Endodermal cell (in vitro differentiated cells): ENCODE measurements around the gene SLC6A11. TPM values are rescaled to one million over a fixed set of nuclear protein-coding genes. Genes with fewer than 3 reads are reported as not detected.

Experiments
- DNase-seq: peaks from one replicate; pipeline ENCODE4 v3.0.0-alpha.2; 2017
- H3K27ac ChIP-seq: 2 replicates; pipeline ENCODE4 v1.5.1; 2013; ENCODE audit warnings: mild to moderate bottlenecking, low read depth, low read length, moderate library complexity
- H3K27me3 ChIP-seq: 2 replicates; pipeline ENCODE4 v1.6.1; 2013; ENCODE audit warnings: mild to moderate bottlenecking, low read length, moderate library complexity; ENCODE audit not compliant: insufficient read depth, control insufficient read depth, poor library complexity, severe bottlenecking
- H3K36me3 ChIP-seq: 2 replicates; pipeline ENCODE4 v1.7.0; 2013; ENCODE audit warnings: mild to moderate bottlenecking, low read length, moderate library complexity; ENCODE audit not compliant: control insufficient read depth, insufficient read depth
- H3K4me1 ChIP-seq: one replicate; pipeline ENCODE4 v1.7.0; 2013; ENCODE audit warnings: low read length; ENCODE audit not compliant: control insufficient read depth, insufficient read depth
- H3K4me3 ChIP-seq: 2 replicates; pipeline ENCODE4 v1.5.1; 2013; ENCODE audit warnings: mild to moderate bottlenecking, low read length, moderate library complexity
- H3K9ac ChIP-seq: 2 replicates; pipeline ENCODE4 v1.6.1; 2013; ENCODE audit warnings: mild to moderate bottlenecking, low read length, moderate library complexity; ENCODE audit not compliant: poor library complexity, severe bottlenecking; ENCODE audit errors: extremely low read depth
- H3K9me3 ChIP-seq: 2 replicates; pipeline ENCODE4 v1.6.1; 2013; ENCODE audit warnings: mild to moderate bottlenecking, low read length, moderate library complexity; ENCODE audit not compliant: control insufficient read depth
- H3K27ac Mint-ChIP-seq: 2 replicates; pipeline ENCODE4 v1.8.0; 2020; ENCODE audit warnings: mixed read lengths
- H3K27me3 Mint-ChIP-seq: 2 replicates; pipeline ENCODE4 v1.8.0; 2021; ENCODE audit warnings: mild to moderate bottlenecking, mixed read lengths; ENCODE audit not compliant: insufficient read depth
- H3K36me3 Mint-ChIP-seq: 2 replicates; pipeline ENCODE4 v1.8.0; 2020; ENCODE audit warnings: low read depth, mixed read lengths
- H3K4me1 Mint-ChIP-seq: 2 replicates; pipeline ENCODE4 v1.8.0; 2020; ENCODE audit warnings: mixed read lengths
- H3K4me3 Mint-ChIP-seq: 2 replicates; pipeline ENCODE4 v1.8.0; 2020; ENCODE audit warnings: mild to moderate bottlenecking, moderate library complexity, mixed read lengths
- H3K9me3 Mint-ChIP-seq: 2 replicates; pipeline ENCODE4 v1.8.0; 2020; ENCODE audit warnings: mild to moderate bottlenecking, mixed read lengths
- WGBS, 2 experiments: methylation state at CpG; one replicate each; pipeline versions ENCODE4 v1.1.5 to v1.1.7; 2013; ENCODE audit warnings: missing lambda C conversion rate in 2 of 2, mixed read lengths in 1 of 2; ENCODE audit not compliant: insufficient coverage in 1 of 2, insufficient read length in 1 of 2; 5-methylcytosine and 5-hydroxymethylcytosine counted together
- total RNA-seq, 2 donors: library from RNA; stranded (reverse); fragmentation: NEBNext Ultra II Directional in 1 of 2; extraction: Animal tissue kit (Norgen Biotek cat#: 25700) in 1 of 2; gene quantifications; 2 replicates in 1 of 2; 3 replicates in 1 of 2; pipeline ENCODE4 v1.2.1, GENCODE V29; 2021
- TF ChIP-seq, protein P1 (sequence below): fragments of 200-600 bp; sonication (generic); conservative IDR thresholded peaks from 2 replicates; pipeline ENCODE4 v1.5.0; 2021; ENCODE audit warnings: antibody characterized with exemption, mild to moderate bottlenecking

The SLC6A11 gene
- total RNA-seq, 2 donors from 2014 or later, result 0.27 to 0.73 TPM

DNA sequence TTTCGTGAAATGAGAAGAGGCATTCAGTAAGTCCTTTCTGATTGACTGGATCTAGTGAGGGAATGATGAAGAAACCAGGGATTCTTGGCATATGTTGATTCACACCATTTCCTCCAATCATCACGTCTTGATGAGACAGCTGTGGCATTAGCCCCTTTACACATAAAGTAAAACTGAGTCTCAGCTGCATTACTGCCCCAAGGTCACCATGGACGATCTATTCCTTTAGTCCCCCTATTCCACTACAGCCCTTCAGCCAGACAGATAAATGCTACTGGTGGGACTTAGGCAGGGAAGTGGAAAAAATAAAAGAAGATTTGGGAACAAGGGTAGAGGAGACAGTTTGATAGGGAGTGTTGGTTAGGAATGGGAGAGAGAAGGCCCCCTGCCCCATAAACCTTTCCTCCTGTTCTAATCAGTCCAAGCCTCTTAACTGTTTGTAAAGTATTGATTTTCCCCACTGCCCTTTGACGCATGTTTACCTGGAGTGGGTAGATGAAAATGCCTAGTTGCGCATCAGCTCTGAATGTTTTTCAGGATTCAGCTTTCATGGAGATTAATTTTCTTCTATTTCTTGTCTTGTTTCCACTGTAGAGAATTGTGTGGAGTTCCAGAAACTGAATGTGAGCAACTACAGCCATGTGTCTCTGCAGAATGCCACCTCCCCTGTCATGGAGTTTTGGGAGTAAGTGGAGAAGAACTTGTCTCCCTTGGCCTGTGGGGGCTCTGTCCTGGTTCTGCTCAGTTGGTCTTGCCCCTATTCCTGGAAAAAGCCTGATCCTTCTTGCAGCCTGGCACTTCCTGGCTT lies 6.9 kb downstream of the SLC6A11 start:
- TF ChIP-seq, protein P1, sequence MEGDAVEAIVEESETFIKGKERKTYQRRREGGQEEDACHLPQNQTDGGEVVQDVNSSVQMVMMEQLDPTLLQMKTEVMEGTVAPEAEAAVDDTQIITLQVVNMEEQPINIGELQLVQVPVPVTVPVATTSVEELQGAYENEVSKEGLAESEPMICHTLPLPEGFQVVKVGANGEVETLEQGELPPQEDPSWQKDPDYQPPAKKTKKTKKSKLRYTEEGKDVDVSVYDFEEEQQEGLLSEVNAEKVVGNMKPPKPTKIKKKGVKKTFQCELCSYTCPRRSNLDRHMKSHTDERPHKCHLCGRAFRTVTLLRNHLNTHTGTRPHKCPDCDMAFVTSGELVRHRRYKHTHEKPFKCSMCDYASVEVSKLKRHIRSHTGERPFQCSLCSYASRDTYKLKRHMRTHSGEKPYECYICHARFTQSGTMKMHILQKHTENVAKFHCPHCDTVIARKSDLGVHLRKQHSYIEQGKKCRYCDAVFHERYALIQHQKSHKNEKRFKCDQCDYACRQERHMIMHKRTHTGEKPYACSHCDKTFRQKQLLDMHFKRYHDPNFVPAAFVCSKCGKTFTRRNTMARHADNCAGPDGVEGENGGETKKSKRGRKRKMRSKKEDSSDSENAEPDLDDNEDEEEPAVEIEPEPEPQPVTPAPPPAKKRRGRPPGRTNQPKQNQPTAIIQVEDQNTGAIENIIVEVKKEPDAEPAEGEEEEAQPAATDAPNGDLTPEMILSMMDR, result no peak
- no peak overlapping the region for H3K27ac Mint-ChIP-seq
- H3K9me3 ChIP-seq, result no peaks in the 10 kb centered on the region
- H3K4me3 Mint-ChIP-seq, result no peak overlapping the region
- H3K9me3 Mint-ChIP-seq, result no peaks in the 10 kb centered on the region
- H3K9ac ChIP-seq, result no peak overlapping the region
- no peak overlapping the region for H3K4me3 ChIP-seq
- no peak for DNase-seq
- no peaks in the 10 kb centered on the region for H3K4me1 Mint-ChIP-seq
- no peaks in the 10 kb centered on the region for H3K36me3 ChIP-seq
- no peaks in the 10 kb centered on the region for H3K4me1 ChIP-seq
- WGBS, 2 experiments, result 79 to 84% methylated on average over 5 of the region's 5 CpGs
- H3K27me3 Mint-ChIP-seq, result peaks cover 25% of the 10 kb centered on the region
- no peak overlapping the region for H3K27ac ChIP-seq
- H3K36me3 Mint-ChIP-seq, result no peaks in the 10 kb centered on the region
- peaks cover 8% of the 10 kb centered on the region for H3K27me3 ChIP-seq

DNA sequence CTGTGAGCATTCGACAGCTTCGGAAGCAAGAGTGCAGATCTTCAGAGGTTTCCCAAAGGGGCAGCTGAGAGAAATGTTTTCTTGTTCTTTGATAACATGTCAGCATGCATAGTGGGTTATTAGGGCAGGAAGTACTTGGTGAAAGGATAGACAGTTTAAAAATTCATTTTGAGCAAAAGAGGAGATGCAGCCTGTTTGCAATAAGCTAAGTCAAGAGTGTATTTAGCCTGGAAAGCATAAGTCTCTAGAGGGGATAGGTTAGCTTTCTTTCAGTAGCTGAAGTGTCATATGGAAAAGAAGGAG lies 7.4 kb downstream of the SLC6A11 start:
- peaks cover 8% of the 10 kb centered on the region for H3K27me3 ChIP-seq
- DNase-seq, result no peak
- no peaks in the 10 kb centered on the region for H3K36me3 Mint-ChIP-seq
- no peak overlapping the region for H3K27ac ChIP-seq
- H3K4me3 ChIP-seq, result no peak overlapping the region
- H3K4me1 ChIP-seq, result no peaks in the 10 kb centered on the region
- H3K9ac ChIP-seq, result no peak overlapping the region
- 97 to 100% methylated on average over 2 of the region's 2 CpGs for WGBS, 2 experiments
- no peak overlapping the region for H3K4me3 Mint-ChIP-seq
- H3K9me3 ChIP-seq, result no peaks in the 10 kb centered on the region
- no peaks in the 10 kb centered on the region for H3K4me1 Mint-ChIP-seq
- no peaks in the 10 kb centered on the region for H3K36me3 ChIP-seq
- H3K27ac Mint-ChIP-seq, result no peak overlapping the region
- TF ChIP-seq, protein P1, result no peak
- H3K27me3 Mint-ChIP-seq, result peaks cover 20% of the 10 kb centered on the region
- H3K9me3 Mint-ChIP-seq, result no peaks in the 10 kb centered on the region

DNA sequence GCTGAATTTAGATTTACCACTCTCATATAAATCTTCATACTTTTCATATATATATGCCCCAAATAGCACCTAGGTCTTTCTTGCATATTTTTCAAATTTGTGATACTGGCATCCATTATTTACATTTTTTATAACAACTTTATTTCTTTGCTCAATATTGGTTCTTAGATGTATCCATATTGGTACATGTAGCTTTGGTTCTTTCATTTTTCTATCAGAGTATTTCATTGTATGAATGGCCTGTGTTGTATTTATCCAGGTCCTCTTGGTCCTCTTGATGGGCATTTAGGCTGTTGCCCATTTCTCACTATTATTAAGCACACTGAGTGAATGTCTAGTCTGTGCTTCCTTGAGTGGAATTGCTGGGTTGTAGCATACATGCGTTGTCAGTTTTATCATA lies 8.4 kb downstream of the SLC6A11 start:
- Mint-ChIP-seq H3K9me3 (no peaks in the 10 kb centered on the region), H3K36me3 (no peaks in the 10 kb centered on the region), H3K4me1 (no peaks in the 10 kb centered on the region), H3K4me3 (no peak overlapping the region), H3K27me3 (peaks cover 12% of the 10 kb centered on the region), H3K27ac (no peak overlapping the region)
- TF ChIP-seq, protein P1, result no peak
- H3K27me3 ChIP-seq, result peaks cover 5% of the 10 kb centered on the region
- H3K9me3 ChIP-seq, result no peaks in the 10 kb centered on the region
- DNase-seq, result no peak
- H3K9ac ChIP-seq, result no peak overlapping the region
- H3K27ac ChIP-seq, result no peak overlapping the region
- H3K4me3 ChIP-seq, result no peak overlapping the region
- no peaks in the 10 kb centered on the region for H3K4me1 ChIP-seq
- H3K36me3 ChIP-seq, result no peaks in the 10 kb centered on the region
- 89 to 94% methylated on average over 1 of the region's 1 CpG for WGBS, 2 experiments
